ENCODE results near the gene UTS2R. TPM values are rescaled to one million over a fixed set of nuclear protein-coding genes. Genes with fewer than 3 reads are reported as not detected.

The UTS2R gene
- total and polyA plus RNA-seq, 2 of the 4 experiments (the other 2 are of a cell fraction), result not detected

DNA sequence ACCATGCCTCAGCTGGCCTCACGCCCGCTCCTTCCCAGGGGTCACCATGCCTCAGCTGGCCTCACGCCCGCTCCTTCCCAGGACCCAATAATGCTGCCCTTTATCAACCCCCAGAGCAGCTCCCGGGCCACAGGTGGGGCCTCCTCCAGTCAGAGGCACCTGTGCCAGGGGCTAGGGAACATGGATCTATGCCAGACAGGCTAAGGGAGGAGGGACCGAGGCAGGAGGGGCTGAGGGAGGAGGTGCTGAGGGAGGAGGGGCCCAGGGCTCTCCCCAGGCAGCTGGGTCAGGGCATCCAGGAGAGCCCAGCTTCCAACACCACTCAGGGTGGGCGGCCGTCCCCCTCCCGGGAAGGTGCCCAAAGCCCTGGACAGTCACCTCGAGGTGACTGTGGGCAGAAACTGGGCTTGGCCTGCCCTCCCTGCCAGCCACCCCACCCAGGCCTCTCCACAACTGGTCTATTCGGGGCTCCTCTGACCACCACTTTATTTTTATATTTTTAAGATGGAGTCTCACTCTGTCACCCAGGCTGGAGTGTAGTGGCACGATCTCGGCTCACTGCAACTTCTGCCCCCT, 19.4 kb downstream of the UTS2R start:
- Histone ChIP-seq H2BK120ac (ENCODE audit: low read depth, low read length) (no peak overlapping the region), H3K27ac (ENCODE audit: insufficient read depth, low read length) (no peak overlapping the region), H2AK5ac (ENCODE audit: low read depth, low read length) (no peak overlapping the region), H2BK5ac (ENCODE audit: low read depth, low read length, poor library complexity, severe bottlenecking) (no peak overlapping the region), H3K56ac (ENCODE audit: extremely low read depth, insufficient read depth, low read length) (no peak overlapping the region), H4K5ac (ENCODE audit: low read depth, low read length) (no peak overlapping the region), H4K20me1 (ENCODE audit: insufficient read depth, low read length) (no peaks in the 10 kb centered on the region), H4K8ac (ENCODE audit: low read depth in 2 of 2, low read length in 2 of 2) (no peak overlapping the region), H3K36me3 (ENCODE audit: control insufficient read depth, insufficient read depth, low read length) (peaks cover 10% of the 10 kb centered on the region; the same call in 1 of the 2 replicates), H3K4me3 (ENCODE audit: insufficient read depth, low read depth, low read length) (no peak overlapping the region), H3K9me1 (ENCODE audit: insufficient read depth, low read length) (no peaks in the 10 kb centered on the region), H2BK20ac (ENCODE audit: low read depth, low read length) (no peak overlapping the region), H3K79me1 (ENCODE audit: low read depth in 1 of 2, low read length in 2 of 2) (no peaks in the 10 kb centered on the region), H4K91ac (ENCODE audit: insufficient read depth, low read depth, low read length) (no peak overlapping the region), H2AK9ac (replicated peaks; ENCODE audit: low read depth, low read length, poor library complexity) (no peak overlapping the region), H2AFZ (replicated peaks; ENCODE audit: low read length, poor library complexity) (no peak overlapping the region), H2BK15ac (ENCODE audit: low read depth, low read length) (no peak overlapping the region), H3K27me3 (ENCODE audit: control insufficient read depth, insufficient read depth, low read length) (peaks cover 18% of the 10 kb centered on the region), H3K4me1 (ENCODE audit: control insufficient read depth, insufficient read depth, low read length) (no peaks in the 10 kb centered on the region), H3K9me3 (ENCODE audit: control insufficient read depth, insufficient read depth, low read length) (no peaks in the 10 kb centered on the region), H3K14ac (replicated peaks; ENCODE audit: low read depth, low read length) (no peak overlapping the region), H3K23ac (ENCODE audit: low read depth, low read length) (no peak overlapping the region), H3K18ac (ENCODE audit: low read depth, low read length) (no peak overlapping the region), H3K9ac (ENCODE audit: low read depth, low read length) (no peak overlapping the region), H3K4ac (ENCODE audit: low read depth, low read length) (no peak overlapping the region), H3K4me2 (ENCODE audit: low read depth, low read length) (no peak overlapping the region)
- no peak for ATAC-seq (ENCODE audit: low read depth)
- in situ Hi-C loops (cut with MboI; ENCODE audit: low sequenced_read_pairs) (no loop called here), intact Hi-C loops (cut with micrococcal nuclease) (no loop called here), dilution Hi-C loops (cut with HindIII; ENCODE audit: low sequenced_read_pairs, unreplicated experiment) (no loop called here)
- no CpG with 5 or more reads among the region's 13 CpGs for WGBS, 2 experiments (ENCODE audit: extremely low coverage in 2 of 2, insufficient read length in 1 of 2)
- no TSS peak for BruUV-seq (replicated peaks)
- CTCF ChIA-PET, result no interaction called here
- TF ChIP-seq MAFK (IDR thresholded peaks at IDR 0.05; ENCODE audit: low read depth, low read length) (no peak), RCOR1 (IDR thresholded peaks at IDR 0.05; ENCODE audit: insufficient replicate concordance, low read length) (no peak), FOS (IDR thresholded peaks at IDR 0.05; ENCODE audit: low read depth, low read length) (no peak), MAZ (IDR thresholded peaks at IDR 0.05; ENCODE audit: borderline replicate concordance, low read depth, low read length) (no peak), MXI1 (IDR thresholded peaks at IDR 0.05; ENCODE audit: borderline replicate concordance, low read depth, low read length) (no peak), SMC3 (IDR thresholded peaks at IDR 0.05; ENCODE audit: low read depth, low read length) (no peak), RAD21 (IDR thresholded peaks at IDR 0.05; ENCODE audit: low read length) (no peak), CEBPB (IDR thresholded peaks at IDR 0.05; ENCODE audit: low read depth, low read length) (no peak), RFX5 (IDR thresholded peaks at IDR 0.05; ENCODE audit: low read depth, low read length) (no peak), POLR2A (IDR thresholded peaks at IDR 0.05; ENCODE audit: low read depth, low read length) (no peak)
- TF ChIP-seq, protein P1, sequence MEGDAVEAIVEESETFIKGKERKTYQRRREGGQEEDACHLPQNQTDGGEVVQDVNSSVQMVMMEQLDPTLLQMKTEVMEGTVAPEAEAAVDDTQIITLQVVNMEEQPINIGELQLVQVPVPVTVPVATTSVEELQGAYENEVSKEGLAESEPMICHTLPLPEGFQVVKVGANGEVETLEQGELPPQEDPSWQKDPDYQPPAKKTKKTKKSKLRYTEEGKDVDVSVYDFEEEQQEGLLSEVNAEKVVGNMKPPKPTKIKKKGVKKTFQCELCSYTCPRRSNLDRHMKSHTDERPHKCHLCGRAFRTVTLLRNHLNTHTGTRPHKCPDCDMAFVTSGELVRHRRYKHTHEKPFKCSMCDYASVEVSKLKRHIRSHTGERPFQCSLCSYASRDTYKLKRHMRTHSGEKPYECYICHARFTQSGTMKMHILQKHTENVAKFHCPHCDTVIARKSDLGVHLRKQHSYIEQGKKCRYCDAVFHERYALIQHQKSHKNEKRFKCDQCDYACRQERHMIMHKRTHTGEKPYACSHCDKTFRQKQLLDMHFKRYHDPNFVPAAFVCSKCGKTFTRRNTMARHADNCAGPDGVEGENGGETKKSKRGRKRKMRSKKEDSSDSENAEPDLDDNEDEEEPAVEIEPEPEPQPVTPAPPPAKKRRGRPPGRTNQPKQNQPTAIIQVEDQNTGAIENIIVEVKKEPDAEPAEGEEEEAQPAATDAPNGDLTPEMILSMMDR (conservative IDR thresholded peaks at IDR 0.05; ENCODE audit: low read depth, low read length), result no peak
- POLR2A ChIA-PET (ENCODE audit: unreplicated experiment), result no interaction called here
- no peak for DNase-seq

Measured in IMR-90 (cell line).